Measurements from ENCODE around the gene DDX39A.
A peak's percentile ranks its signal among the peaks of the same experiment; 100 is the strongest.
"Not testable (repeated sequence)": the region's sequence is repeated elsewhere in the genome, so short reads cannot be mapped to it uniquely, and the experiment has no call there.

Gene DDX39A

GRCh38 chr19:14419106-14419813, at the start of gene DDX39A:
TSS of gene DDX39A (minus strand) at chr19:14419341. CDS start at chr19:14413220, 6,121 bp downstream.
- peak; percentile 99 for DNase-seq

GRCh38 chr19:14467816-14468215, 48.7 kb upstream of the DDX39A start:
- DNase-seq: no peak

GRCh38 chr19:14467391-14467790, 48.2 kb upstream of the DDX39A start:
- DNase-seq: no peak

- no peak for DNase-seq
Observed at GRCh38 chr19:14463747-14464146, 44.6 kb upstream of the DDX39A start.

- not testable (repeated sequence) for DNase-seq
Observed at GRCh38 chr19:14462401-14462800, 43.3 kb upstream of the DDX39A start.

DNA sequence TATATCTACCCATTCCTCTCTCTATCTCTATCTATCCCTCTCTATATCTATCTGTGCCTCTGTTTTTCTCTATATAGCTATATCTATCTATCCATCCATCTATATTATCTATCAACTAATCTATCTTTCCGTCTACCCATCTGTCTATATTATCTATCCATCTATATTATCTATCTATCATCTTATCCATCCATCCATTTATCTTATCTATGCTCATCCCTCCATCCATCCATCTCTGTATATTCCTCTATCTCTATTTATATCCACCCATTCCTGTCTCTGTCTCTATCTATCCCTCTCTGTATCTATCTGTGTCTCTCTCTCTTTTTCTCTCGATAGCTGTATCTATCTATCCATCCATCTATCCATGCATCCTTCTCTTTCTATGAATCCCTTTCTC, 41.8 kb upstream of the DDX39A start:
- no peak for DNase-seq

- DNase-seq: no peak
Observed at GRCh38 chr19:14459703-14460102, 40.6 kb upstream of the DDX39A start.

GRCh38 chr19:14452303-14452702, 33.2 kb upstream of the DDX39A start:
- not testable (repeated sequence) for DNase-seq

DNA sequence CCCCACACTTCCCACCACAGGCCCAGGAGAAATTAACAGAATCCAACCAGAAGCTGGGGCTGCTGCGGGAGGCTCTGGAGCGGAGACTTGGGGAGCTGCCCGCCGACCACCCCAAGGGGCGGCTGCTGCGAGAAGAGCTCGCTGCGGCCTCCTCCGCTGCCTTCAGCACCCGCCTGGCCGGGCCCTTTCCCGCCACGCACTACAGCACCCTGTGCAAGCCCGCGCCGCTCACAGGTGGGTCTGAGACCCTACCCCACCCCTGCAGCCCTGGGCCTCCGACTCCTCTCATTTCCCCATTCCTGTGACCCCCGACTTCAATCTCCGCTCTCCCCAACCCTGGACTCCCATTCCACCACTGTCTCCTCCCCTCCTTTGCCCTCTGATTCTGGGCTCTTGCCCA, 31.7 kb upstream of the DDX39A start:
- no peak for DNase-seq

DNA sequence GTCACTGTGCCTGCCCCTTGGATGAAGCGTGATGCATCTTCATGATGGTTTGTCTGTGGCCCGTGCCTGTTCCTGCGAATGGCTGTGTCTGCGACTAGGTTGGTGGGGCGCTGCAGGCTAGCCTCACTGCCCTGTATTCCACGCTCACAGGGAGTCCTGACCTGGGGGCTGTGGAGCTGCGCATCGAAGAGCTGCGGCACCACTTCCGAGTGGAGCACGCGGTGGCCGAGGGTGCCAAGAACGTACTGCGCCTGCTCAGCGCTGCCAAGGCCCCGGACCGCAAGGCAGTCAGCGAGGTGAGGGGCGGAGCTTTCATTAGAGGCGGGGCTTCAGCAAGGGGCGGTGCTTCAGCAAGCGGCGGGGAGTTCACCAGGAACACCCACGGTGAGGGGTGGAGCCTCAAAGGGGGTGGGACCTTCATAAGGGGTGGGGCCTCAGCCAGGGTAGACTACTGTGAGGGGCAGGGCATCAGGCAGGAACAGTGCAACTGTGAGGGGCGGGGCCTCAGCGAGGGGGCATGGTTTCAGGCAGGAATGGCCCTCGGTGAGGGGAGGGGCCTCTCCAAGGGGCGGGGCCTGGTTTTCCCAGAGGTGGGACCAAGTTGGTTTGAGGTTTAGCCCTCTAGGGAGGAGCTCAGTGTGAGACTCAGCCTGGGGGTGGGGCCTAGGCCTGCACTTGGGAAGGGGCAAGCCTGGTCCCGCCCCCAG, 31.2 kb upstream of the DDX39A start:
- DNase-seq: peak; percentile 21

- DNase-seq: no peak
Observed at GRCh38 chr19:14449321-14449720, 30.2 kb upstream of the DDX39A start.

DNA sequence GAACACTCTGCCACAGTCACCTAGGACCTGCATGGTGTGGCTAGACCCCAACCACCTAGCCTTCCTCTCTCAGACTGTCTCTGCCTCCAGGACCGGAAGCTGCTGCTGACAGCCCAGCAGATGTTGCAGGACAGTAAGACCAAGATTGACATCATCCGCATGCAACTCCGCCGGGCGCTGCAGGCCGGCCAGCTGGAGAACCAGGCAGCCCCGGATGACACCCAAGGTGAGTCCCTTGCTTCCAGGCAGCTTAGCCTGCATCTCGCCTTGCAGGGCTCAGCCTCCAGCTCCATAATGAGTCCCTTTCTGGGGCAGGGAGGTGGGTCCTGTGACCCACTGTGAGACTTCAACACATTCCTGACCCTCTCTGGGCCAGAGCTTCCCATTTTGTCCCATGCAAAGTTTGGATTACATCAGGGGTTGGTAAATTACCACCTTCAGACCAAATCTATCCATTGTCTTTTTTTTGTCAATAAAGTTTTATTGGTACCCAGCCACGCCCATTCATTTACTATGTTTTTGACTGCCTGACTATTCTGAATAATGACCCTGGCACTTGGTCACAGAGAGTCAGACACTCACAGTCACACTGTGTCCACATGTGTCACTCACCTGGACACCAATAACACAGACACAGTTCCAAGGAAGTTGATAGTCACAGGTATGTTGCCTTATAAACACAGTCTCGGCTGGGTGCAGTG, 27.3 kb upstream of the DDX39A start:
- DNase-seq: no peak

DNA sequence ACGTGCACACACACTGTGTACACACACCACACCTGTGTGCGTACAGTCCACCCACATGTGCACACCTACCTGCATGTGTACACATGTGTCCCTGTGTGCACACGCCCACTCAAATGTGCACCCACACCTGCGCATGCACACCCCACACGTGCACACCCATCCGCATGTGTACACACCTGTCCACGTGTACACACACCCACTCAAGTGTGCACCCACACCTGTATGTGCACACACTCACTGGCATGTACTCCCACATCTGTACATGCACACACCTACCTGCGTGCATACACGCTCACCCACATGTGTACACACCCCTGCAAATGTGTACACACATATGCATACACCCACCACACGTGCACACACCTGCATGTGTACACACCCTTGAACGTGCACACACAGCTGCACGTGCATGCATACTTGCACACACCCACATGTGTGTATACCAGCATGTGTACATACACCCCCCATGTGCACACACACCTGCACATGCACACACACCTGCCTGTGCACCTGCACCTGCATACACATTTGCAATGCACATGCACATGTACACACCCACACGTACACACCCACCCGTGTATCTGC, 24.6 kb upstream of the DDX39A start:
- DNase-seq: no peak

- DNase-seq: no peak
Observed at GRCh38 chr19:14442891-14443631, 23.9 kb upstream of the DDX39A start.

DNA sequence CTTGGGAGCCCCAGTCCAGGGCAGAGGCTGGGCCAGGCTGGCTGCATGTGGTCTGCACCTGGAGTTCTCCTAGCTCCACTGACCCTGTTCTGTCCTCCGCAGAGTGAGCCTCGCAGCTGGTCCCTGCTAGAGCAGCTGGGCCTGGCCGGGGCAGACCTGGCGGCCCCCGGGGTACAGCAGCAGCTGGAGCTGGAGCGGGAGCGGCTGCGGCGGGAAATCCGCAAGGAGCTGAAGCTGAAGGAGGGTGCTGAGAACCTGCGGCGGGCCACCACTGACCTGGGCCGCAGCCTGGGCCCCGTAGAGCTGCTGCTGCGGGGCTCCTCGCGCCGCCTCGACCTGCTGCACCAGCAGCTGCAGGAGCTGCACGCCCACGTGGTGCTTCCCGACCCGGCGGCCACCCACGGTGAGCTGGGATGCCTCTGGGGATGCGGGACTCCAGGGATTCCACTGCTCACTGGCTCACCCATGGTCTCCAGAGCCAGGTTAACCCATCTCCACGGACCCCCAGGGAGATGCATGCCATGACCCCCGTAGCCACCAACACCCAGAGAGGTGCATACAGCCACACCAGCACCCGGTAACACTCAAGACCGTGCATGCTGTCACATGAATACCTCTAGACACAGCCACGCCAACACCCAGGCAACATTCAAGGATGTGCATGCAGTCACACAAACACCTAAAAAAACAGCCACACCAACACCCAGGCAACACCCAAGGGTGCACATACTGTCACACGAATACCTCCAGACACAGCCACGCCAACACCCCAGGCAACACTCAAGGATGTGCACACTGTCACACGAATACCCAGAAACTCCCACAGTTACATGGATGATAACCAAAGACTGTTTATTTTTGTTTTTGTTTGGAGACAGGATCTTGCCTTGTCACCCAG, 22.1 kb upstream of the DDX39A start:
- no peak for DNase-seq

DNA sequence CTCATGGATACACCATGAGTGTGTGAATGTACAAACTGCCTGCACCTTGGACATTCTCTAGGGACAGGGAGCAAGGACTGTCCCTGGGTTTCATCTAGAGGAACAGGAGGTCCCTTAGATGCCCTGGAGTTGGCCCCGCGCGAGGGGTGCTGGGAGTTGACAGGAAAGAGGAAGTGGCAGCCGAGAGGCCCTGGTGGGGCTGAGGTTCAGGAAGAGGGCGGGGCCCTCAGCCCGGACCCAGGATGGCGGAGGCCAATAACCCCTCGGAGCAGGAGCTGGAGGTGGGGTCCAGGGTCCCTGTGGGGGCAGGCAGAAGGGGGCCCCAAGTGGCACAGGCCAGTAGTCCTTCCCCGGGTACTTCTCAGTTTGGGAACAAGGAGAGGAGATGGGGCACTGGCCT, 20.9 kb upstream of the DDX39A start:
- no peak for DNase-seq

DNA sequence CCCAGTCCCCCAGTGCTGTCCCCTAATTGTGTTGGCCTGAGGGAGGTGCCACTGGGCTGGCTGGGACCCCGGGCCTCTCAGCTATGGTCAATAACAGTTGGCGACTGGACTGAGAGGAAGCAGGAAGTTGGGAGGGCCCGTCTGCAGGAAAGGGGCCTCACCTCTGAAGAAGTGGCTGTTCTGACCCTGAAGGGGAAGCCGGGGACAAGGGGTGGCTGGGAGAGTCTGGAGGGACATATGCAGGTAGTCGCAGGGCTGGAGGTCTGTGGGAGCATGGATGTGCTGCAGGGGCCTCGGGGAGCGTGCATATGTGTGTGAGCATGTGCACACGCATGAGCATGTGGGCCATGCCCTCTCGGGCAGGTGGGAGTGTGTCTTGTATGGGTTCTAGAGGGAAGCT, 19.9 kb upstream of the DDX39A start:
- DNase-seq: no peak

- DNase-seq: no peak
Observed at GRCh38 chr19:14437578-14438140, 18.5 kb upstream of the DDX39A start.

DNA sequence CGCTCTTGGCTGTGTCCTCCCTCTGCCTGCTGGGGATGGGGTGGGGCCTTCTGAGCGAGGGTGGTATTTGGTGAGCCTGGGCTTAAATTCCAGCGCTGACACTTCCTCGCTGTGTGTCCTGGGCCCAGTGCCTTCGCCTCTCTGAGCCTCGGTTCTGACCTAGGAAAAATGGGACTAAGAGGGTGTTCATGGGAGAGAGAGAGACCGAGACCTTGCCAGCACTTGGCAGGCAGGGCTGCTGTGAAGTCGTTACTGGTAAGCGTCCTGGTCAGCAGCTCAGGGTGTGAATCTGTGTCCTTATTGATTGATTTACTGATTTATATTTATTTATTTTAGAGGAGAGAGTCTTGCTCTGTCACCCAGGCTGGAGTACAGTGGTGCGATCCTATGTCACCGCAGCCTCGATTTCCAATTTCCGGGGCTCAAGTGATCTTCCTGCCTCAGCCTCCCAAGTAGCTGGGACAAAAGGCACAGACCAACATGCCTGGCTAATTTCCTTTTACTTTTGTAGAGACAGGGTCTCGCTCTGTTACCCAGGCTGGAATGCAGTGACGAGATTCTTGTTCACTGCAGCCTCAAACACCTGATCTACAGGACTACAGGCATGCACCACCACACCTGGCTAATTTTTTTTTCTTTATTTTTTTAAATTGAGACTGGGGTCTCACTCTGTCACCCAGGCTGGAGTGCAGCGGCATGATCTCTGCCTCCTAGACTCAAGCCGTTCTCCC, 16.3 kb upstream of the DDX39A start:
- no peak for DNase-seq

- no peak for DNase-seq
Observed at GRCh38 chr19:14434543-14435319, 15.6 kb upstream of the DDX39A start.

Measured in NCI-H1436 (cell line).